ENCODE results near the gene AKT2.

Gene AKT2

DNA sequence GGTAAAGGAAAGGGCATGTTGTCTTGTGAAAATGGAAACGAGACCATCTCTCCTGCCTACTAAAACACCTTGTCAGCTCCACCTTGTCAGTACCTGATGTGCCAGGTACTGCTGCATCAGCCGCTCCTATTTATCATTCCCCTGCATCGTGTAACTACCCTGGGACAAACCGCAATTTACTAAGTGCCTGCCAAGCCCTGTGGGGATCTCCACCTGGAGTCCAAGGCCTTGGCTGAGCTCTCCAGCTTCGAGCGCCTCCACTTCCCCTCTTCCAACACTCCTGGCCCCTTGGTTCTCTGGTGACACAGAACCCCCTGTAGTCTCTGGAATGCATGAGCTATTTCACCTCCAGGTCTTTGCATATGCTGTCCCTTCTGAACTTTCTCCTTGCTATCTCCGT is 32.8 kb downstream of the AKT2 start:
- DNase-seq (ENCODE audit: low spot score), result no peak

DNA sequence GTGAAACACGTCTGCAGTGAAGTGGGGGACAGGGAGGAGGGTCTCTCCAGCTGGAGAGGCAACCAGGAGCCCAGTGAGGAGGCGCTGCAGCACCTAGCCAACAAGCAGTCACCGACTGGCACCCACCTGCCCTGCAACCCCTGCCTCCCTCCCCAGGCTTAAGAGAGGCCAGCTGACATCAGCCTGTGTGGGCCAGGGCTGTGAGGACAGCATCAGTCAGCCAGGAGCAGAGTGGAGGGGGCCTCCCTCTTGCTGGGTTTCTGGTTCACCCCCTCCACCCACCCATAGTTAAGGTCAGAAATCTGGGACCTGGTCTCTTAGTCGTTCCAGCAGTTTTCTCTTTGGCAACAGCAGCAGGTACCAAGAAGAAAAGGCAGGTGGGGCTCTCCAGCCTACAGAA is 33.2 kb downstream of the AKT2 start:
- DNase-seq (ENCODE audit: low spot score), result no peak

GRCh38 chr19:40251244-40251643 is 33.9 kb downstream of the AKT2 start:
- no peak for DNase-seq (ENCODE audit: low spot score)

- DNase-seq (ENCODE audit: low spot score), result no peak
Observed at GRCh38 chr19:40249781-40250180, 35.4 kb downstream of the AKT2 start.

- DNase-seq (ENCODE audit: low spot score), result no peak
Observed at GRCh38 chr19:40249201-40249600, 35.9 kb downstream of the AKT2 start.

DNA sequence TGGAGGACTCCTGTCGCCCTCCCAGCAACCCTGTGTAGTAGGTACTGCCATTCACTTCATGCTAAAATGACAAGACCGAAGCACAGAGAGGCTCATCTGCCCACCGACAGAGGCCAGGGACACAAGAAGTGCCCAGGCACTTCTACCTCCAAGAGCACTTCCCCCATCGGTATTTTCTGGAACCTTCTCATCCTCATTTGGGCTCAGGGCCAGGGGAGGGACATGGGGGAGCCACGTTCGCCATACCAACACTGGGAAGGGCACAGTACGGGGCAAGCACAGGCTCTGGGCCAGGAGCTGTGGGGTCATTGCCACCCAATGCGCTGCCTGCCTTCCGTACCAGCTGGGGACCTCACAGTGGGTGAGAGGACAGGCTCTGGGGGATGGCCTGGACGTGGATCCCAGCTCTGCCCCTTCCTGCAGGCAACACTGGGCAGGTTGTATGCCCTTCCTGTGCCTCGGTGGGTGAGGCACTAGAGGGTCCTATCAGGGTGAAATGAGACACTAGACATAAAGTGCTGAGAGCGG is 37.3 kb downstream of the AKT2 start:
- no peak for DNase-seq (ENCODE audit: low spot score)

GRCh38 chr19:40247178-40247577 is 38.0 kb downstream of the AKT2 start:
- DNase-seq (ENCODE audit: low spot score), result no peak

DNA sequence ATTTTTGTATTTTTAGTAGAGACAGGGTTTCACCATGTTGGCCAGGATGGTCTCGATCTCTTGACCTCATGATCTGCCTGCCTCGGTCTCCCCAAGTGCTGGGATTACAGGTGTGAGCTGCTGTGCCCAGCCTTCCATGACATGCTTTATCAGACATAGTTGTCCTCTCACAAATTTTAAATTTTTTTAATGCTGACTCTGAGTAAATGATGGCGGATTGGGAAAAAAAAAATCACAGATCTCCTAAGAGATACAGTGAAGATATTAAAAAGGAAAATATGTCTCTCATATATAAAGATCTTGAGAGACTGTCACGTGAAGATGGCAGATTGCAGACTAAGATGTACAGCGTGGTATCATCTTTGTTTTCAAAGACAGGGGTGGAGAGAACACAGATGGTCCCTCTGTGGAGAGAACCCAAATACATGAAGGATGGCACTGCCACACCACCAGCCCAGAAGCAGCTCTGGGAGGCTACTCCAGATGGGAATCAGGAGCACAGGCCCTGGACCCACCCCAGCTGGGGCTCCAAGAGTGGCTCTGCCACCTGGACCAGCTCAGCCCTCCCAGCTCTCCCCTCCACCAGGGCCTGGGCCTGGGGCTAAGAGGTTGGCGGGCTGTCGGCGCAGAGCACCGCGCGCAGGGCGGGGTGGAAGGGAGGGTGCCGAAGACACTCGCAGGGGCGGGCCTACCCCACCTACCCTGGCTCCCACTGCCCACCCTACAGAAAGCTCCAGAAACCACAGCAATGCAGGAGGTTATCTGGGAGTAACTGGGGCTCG is 38.7 kb downstream of the AKT2 start:
- no peak for DNase-seq (ENCODE audit: low spot score)

DNA sequence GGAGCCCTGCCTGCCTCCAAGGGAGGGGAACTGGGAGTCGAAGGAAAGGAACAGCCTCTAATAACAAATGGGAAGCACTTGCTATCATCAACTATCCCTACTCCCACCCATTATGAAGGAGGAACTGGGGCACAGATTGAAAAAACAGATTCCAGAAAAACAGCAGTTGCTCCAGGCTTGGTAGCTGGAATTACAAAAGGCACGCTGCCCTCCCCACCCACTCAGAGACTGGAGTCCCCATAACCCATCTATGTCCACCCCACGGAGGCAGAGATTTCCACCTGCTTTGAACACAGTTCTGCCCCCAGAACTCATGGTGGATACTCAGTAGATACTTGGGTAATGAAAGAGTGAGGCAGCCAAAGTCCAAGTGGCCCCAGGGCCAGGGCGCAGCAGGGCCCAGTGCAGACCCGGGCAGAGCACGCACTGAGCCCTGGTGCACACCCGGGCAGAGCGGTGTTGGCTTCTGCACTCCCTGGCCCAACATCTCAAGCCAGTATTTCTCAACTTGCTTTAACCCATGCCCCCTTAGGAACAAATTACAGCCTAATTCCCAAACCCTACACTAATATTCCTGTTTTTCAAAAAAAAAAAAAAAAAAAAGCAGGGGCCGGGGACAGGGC is 39.5 kb downstream of the AKT2 start:
- DNase-seq (ENCODE audit: low spot score), result no peak

GRCh38 chr19:40244579-40245317 is 40.4 kb downstream of the AKT2 start:
- no peak for DNase-seq (ENCODE audit: low spot score)

GRCh38 chr19:40243181-40243580 is 42.0 kb downstream of the AKT2 start:
- no peak for DNase-seq (ENCODE audit: low spot score)

GRCh38 chr19:40242480-40242879 is 42.7 kb downstream of the AKT2 start:
- no peak for DNase-seq (ENCODE audit: low spot score)

DNA sequence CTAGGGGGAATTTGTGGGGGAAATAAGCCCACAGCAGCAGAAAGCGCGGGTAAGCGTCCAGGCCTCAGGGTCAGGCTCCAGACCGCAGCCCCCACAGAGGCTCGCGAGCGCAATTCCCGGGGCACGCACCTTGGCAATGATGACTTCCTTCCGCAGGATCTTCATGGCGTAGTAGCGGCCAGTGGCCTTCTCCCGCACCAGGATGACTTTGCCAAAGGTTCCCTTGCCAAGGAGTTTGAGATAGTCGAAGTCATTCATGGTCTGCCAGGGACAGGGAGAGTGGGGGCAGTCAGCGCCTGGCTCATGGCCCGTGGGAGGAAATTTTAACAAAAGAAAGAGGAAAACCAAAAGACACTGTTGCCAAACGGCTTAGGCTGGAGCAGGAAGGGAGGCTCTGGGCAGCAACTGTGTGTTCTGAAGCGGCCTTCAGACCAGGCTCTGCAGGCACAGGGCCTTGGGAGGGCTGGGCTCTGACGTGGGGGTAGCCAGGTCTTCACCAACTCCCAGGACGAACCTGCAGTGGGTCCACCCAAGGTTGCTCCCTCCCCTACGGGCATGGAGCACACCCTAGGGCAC is 43.2 kb downstream of the AKT2 start:
- DNase-seq (ENCODE audit: low spot score), result peak; percentile 95

DNA sequence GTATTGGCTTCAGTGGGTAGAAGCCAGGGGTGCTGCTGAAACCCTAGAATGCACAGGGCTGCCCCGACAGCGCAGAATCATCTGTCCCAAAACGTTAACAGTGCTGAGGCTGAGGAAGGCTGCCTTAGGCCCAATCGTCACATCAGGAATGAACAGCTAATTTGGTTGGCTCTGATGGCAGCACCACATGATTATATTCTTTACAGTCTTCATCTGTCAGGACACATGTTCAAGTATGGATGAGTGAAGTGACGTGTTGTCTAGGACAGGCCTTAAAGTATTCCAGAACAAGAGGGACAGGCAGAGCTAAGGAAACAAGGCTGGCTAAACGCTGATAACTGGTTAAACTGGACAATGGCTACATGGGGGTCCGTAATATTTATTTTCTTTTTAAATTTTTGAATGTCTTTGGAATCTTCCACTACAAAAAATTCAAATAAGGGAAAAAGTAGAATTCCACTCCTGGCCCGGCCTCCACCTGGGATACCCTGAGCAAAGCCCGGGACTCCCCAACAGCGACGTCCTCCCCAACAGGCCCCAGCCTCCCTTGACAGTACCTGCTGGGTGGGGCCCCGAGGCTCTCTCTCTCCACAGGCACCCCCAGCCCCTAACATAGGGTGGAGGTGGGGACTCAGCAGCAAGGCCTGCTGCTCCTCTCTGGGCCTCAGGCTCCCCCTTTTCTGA is 43.9 kb downstream of the AKT2 start:
- DNase-seq (ENCODE audit: low spot score), result no peak

GRCh38 chr19:40240332-40240731 is 44.8 kb downstream of the AKT2 start:
- no peak for DNase-seq (ENCODE audit: low spot score)

- no peak for DNase-seq (ENCODE audit: low spot score)
Observed at GRCh38 chr19:40239415-40240226, 45.5 kb downstream of the AKT2 start.

GRCh38 chr19:40238775-40239174 is 46.4 kb downstream of the AKT2 start:
- DNase-seq (ENCODE audit: low spot score), result no peak

DNA sequence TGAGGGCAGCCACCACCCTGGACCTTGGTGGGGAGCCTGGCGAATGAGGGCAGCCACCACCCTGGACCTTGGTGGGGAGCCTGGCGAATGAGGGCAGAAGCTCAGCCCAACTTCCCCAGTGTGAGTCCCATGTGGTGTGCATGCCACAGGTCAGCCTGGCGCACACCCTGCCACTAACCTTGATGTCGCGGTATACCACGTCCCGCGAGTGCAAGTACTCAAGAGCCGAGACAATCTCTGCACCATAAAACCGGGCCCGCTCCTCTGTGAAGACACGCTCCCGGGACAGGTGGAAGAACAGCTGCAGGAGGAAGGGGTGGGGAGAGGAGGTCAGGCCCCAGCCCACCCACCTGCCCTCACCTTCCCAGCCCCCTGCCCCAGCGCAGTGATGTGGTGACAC is 47.4 kb downstream of the AKT2 start:
- DNase-seq (ENCODE audit: low spot score), result no peak

DNA sequence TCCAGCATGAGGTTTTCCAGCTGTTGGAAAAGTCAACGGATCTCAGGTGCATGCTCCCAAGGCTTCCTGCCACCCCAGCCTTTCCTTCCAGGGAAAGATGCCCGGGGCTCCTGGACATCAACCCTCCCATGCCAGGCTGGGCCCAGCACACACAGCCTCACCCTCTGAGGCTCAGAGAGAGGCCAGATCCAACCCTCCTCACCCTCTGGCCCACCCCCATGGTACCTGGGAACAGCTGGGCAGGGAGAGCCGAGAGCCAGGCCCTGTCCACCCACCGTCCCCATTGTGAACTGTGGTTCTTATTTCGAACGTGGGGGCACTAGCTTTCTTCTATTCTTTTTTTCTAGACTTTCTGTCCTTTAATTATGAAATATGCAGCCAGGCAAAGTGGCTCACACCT is 48.8 kb downstream of the AKT2 start:
- no peak for DNase-seq (ENCODE audit: low spot score)

DNA sequence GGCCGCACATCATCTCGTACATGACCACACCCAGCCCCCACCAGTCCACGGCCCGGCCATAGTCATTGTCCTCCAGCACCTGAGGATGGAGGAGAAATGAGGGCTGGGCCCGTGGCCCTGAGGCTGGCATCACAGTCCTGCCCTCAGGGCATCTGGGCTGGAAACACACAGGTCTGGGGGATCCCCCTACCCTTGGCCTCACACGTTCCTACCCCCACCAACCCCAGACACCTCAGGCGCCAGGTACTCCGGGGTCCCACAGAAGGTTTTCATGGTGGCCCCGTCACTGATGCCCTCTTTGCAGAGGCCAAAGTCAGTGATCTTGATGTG is 49.2 kb downstream of the AKT2 start:
- no peak for DNase-seq (ENCODE audit: low spot score)

All from pons (tissue), 1 donor.